Activated CD4-positive, alpha-beta T cell treated with anti-CD3 and anti-CD28 coated beads, Interleukin-10, Interleukin-2, amounts not matched to agents 100 ng/mL and 50 ng/mL, durations not matched to agents 16 hours and 8 hours (primary cell): ENCODE data around the gene LCA5.
"Not testable (repeated sequence)": the region's sequence is repeated elsewhere in the genome, so short reads cannot be mapped to it uniquely, and the experiment has no call there.

Experiments used
- DNase-seq: peaks from one replicate; pipeline ENCODE4 v3.0.0-alpha.2; 2020

The LCA5 gene

DNA sequence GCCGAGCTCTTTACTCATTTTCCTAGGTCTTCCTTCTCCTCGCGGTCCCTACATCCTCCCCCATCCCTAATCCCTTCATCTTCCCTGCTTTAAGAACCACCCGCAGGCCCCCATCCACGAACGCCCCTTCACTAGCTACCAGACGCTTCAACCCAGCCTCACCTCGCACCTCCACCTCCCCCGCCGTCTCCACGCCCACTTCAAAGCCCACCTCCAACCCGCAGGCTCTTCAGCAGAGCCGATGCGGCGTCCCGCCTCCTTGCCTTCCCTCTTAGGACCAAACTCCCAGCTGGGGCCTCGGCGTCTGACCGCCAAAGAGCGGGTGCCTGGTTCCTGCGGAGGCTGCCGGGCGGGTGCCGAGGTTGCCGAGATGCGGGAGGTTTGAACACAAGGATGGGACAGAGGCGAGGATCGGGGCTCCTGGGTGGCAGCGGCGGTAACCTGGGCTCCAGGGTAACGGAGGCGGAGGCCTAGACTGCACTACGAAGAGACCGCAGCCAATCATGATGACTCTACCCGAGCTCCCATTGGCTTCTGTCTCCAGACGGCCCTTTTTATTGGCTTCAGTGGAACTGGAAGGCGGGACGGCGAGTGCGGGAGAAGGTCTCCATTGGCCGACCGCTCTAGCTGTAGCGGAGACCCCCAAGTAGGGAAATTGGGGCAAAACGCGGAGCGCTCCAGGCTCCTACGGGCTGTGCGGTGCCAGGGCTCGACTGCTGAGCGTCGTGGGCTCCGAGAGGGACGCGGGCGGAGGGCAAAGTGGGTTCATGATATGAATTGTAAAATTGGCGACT is at the start of gene LCA5:
Gene LCA5 (minus strand): TSS at position 477 of the 794 bp plus-strand sequence. CDS start 18,536 bp downstream, outside the sequence.
- DNase-seq = peak; percentile 92

DNA sequence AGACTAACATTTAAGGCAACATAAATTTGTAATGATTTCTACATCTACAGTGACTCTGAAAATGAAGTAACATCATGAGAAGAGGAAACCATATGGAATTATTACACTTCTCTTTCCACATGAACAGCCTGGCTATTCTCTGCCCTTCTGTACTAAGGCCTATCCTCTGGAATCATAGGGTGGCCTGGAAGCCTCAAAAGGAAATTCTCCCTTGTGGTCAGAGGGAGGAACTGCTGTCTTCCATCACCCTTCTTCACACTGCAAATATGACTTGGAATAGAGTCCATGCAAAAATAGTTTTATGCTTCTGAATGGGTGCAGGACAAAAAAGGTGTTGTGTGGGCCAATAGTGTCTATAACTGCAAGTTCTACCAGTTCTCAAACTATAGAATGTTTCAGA is 49.3 kb upstream of the LCA5 start:
- DNase-seq = no peak

DNA sequence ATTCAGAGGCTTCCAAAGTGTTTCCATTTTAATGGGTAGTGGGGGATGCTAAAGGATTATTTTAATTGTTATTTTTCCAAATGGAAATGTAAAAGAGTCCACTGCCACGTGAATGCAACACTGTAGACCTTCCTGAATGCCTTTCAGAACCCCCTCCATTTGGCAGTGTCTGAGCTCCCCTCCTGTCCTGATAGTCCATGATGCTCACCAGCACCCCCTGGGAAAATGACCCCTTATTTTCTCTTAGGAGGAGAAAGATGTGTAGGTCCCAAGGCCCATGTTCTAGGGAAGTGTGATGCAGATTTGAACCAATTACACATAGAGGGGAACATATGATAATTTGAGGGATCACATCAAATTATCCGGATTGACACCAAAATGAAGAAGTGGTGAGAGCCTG is 47.1 kb upstream of the LCA5 start:
- DNase-seq = no peak

DNA sequence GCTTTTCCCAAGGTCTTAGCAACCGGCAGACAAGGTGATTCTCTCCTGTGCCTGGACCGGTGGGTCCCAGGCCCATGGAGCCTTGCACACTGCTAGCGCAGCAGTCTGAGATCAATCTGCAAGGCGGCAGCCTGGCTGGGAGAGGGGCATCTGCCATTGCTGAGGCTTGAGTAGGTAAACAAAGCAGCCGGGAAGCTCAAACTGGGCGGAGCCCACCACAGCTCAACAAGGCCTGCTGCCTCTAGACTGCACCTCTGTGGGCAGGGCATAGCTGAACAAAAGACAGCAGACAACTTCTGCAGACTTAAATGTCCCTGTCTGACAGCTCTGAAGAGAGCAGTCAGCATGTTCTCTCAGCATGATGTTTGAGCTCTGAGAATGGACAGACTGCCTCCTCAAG is 40.7 kb upstream of the LCA5 start:
- DNase-seq = not testable (repeated sequence)

DNA sequence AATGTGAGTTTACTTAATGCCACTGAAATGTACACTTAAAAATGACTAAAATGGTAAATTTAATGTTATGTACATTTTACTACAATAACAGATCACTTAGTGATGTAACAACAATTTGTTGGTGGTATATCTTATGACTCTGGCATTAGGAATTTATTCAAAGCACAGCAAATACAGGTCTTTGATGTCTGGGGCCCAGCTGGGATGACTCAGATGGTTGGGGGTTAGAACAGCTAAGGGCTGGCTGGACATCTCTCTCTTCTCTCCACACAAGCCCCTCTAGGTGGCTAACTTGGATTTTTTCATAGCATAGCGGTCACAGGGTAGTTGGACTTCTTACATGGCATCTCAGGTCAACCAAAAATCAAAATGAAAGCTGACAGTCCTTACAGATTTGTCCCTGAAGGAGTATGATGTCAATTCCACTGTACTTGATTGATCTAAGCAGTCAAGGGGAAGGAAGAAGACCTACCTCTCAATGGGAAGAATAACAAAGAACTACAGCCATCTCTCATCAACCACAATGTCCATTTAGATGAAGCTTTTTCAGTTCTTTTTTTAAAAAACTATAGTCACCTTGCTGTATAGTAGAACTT is 37.5 kb upstream of the LCA5 start:
- DNase-seq = no peak

DNA sequence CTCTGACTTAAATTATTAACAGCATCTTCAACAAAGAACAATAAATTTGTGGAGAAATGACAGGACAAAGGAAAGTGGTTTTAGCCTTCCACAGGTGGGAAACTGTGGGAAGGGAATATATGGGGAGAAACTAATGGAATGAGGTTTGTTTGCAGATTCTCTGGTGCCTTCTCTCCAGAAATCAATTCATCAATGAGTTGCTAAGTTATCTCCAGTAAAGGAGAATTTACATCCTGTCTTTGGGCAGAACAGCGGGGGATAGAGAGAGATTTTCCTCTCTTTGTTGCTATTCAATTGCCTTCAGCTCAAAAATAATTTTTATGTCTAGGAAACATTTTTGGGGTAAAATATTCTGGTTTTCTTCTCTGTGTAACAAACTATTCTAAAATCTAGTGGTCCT is 36.9 kb upstream of the LCA5 start:
- DNase-seq = no peak

DNA sequence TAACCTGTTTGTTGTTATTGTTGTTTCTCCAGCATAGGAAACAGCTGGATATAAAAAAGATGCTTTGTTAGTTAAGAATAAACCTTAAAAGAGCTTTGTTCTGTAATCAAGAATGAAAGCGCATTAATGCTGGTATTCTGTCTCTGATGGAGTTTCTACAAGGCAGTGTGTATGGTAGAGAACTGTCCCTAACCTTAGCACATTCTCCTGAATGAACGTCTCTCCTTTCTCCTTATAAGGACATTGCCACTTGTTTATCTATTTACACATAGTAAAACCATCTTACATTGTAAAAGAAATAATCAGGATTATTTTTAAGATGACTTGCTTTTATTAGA is 33.8 kb upstream of the LCA5 start:
- DNase-seq = no peak

DNA sequence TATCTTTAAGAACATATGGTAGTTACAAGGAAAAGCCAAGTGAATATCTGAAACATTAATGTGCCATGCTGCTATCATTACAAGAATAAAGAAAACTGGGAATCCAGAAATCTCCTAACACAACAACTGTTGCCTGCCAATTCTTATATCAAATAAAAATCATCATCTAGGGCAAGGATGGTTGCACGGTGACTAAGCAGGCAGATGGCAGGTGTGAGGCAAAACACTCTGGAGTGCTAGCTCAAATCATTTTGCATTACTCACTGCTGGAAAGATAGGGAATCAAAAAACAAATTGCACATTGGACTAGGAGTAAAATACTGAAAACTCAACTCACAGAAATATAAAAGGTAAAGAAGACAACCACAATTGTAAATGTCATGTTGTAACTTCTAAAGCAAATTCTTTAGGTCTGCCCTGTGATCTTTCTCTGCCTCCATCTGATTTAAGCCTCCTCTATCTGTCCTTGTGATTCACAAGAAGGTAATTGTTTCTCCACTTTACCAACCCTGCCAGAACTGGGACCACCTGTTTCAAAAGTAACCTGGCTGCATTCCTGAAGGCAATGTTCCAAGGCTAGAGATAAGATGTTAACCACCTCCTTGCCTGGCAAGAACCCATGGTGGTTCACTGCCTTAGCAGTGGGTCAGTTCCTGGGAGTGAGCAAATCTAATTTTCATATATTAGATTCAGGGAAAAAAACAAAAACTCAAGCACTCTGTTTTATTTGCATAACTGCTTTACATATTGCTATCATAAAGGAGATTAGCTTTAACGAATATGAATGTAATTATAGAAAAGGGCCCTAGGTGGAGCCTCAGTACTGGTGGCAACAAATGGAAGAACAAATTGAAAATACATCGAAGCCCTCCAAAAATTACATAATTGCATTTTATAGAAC is 33.1 kb upstream of the LCA5 start:
- DNase-seq = peak; percentile 22

DNA sequence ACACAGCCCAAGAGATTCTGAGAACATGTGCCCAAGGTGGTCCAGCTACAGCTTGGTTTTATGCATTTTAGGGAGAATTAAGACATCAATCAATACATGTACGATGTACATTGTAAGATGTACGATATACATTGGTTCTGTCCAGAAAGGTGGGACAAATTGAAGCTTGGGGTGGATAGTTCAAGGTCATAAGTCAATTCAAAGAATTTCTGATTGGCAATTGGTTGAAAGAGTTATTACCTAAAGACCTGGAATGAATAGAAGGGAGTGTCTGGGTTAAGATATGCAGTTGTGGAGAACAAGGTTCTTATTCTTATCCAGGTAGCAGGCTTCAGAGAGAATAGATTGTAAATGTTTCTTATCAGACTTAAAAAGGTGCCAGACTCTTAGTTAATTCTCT is 31.8 kb upstream of the LCA5 start:
- DNase-seq = no peak

DNA sequence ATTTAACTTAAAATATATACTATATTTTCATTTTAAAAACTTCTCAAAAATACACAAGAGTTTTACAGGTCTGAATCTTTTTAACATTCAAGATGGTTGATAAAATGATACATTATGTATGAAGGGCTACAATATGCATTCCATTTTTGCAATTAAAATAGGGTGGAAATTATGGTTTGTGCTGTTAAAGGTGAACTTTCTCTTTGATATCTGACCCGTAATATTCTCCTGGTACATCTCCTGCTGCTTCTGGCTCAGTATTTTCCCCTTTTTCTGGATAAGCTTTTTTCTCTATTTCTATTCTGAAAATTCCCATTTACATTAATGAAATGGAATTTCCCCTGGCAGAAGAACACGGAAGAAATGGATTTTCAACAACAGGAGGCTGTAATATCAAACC is 27.4 kb upstream of the LCA5 start:
- no peak for DNase-seq

DNA sequence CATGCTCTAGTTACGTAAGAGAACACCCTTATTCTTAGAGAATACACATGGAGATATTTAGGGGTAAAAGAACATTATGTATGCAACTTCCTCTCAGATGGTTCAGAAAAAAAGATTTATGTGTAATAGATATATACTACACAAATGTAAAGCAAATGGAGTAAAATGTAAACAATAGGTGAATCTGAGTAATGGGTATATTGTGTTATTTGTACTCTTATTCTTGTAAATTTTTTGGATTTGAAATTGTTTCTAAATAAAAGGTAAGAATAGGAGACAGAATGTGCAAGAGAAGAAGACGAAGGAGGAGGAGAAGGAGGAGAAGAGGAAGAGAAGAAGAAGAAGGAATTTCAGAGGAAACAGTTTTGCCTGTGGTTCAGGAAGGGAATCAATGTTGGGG is 22.5 kb upstream of the LCA5 start:
- DNase-seq = no peak

DNA sequence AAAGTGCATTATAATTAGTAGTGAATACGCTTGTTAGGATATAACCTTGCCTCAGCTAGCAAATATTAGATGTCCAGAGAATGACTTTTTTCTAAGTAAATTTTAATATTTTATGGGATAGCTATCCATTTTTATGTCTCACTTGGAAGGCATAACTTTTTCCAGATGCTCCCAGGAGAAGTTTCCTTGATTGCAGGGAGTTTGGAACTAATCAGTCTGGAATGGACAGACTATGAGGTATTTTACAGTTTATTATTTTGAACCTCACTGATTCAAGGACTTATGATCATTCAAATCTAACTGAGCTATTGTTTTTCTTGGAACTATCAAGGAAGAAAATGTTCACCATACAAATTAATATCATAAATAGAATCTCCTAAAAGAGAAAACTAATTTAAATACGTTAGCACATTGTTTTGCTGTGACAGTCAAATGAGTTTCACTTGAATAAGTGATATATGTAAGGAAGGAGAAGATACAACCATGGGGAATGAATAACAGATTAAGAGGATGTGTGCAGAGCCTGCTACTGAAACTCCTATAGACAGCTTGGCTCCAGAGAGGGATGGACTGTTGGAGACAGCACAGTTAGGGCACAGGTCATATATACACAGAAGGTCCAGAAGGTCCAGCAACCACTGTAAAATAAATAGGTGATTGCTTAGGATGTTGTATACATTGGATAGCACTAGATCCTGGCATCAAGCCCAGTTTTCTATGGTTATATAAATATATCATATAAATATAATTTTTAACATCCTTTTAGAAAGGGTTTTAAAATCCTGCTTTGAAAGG is 20.6 kb upstream of the LCA5 start:
- no peak for DNase-seq

DNA sequence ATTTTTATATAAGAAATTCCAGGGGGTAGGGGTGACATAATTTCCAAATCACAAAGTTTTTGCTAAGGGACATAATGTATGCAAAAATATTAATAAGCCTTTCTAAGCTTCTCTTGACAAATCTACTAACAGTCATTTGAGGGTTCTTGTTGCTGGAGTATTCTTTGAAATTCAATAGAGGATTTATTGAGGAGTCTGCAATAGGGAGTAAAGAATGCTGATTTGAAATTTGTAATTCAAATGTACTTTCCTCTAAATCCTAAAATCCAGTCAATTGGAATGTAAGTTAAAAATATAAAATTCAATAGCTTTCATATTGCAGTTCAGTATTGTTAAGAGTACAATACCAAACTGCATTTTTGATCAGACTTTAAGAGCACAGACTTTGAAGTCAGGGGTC is 17.1 kb upstream of the LCA5 start:
- no peak for DNase-seq

DNA sequence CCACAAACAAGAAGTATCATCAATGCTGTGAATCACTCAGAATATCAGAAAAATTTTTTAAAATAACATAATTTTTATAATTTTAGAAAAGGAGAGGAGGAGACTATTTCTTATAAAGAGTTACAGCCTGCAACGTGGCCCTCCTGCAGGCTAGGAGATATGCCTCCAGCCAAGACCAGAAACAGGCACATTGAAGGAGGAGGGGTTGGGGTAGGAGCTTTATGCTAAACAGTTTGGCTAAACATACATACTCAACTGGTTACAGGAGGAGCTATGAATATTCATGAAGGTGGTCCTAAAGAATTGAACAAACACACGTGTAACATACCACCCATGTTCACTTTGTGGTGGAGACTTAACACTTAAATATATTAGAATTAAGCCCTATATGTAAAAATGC is 14.2 kb upstream of the LCA5 start:
- DNase-seq = no peak

DNA sequence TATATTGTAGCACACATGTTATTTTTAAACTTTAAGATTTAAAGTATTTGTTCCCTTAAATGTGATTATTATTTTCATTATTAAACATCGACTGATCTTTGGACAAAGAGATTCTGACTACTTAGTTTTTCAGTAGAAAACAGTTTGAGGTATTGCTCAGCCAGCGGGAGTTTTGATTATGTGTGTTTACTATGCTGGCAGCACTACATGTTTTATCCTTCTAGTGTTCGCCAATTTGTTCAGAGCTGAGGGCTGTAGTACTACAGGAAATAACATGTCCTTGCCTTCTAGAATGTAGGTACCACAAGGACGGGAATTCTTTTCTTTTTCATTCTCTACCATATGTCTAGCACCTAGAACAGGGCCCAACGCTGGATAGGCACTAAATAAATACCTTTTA is 11.1 kb upstream of the LCA5 start:
- no peak for DNase-seq

DNA sequence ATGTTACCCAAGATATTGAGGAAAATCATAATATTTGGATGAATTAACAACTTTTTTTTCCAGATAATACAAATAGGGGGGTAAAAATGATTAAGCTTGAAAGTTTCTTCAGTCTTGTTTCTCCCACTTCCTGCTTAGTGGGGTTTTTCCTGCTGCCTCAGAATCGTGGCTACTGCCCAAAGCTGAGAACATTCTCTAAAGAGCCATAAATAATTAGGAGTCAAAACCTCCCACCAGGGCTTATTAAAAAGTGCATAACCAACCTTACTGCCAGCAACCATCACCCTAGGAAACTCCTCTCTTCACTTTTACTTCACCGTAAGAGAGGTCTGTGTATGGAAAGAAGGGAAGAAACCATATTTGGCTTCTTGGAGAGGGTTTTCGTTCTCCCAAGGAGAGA is 9.0 kb upstream of the LCA5 start:
- no peak for DNase-seq

DNA sequence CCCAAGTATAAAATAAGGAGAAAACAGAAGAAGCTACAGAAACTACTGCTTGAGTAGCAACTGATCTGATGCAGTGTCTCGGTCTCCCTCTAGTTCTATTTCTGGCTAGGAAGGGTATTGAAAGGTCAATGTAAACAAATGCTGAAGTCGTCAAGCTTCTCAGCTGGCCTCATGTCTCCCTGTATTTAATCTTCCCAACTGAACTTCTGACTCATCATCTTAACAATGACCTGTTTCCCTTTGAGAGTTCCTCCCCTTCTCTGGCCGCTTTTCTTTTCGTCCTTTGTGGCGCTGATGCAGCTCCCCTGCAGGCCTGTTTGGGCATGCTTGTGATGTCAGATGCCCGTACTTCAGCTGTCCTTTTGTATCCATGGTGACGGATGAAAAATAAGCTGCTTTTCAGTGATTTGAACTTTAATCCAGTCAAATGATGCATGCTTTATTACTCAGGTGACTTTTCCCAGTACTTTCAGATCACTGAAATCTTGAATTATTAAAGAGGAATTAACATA is 7.8 kb upstream of the LCA5 start:
- DNase-seq = no peak

DNA sequence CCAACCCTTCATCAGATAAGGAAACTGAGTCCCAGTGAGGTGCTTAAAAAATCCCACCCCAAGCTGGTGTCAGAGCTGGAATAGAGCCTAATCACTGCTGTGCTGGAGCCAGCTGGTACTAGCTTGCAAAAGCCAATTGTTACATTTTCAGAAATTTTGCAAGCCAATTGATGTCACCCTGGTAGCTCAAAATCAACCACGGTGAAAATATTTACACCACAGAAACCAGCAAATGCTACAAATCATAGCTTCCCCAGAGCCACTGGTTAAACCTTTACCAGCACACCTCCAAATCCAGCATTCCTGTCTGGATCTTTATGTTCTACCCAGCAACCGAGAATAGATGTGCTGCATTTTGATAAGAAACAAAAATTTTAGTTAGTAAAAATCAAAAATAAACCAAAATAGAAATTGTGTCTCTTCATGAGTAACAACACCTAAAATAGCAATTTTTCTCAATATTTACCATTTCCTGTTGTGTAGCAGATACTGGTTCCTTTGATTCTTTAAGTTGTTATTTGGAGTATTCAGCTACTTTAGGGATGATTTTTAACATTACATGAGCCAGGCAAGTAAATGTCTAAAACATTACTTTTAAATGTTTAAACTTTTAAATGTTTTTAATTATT is 7.2 kb upstream of the LCA5 start:
- no peak for DNase-seq

DNA sequence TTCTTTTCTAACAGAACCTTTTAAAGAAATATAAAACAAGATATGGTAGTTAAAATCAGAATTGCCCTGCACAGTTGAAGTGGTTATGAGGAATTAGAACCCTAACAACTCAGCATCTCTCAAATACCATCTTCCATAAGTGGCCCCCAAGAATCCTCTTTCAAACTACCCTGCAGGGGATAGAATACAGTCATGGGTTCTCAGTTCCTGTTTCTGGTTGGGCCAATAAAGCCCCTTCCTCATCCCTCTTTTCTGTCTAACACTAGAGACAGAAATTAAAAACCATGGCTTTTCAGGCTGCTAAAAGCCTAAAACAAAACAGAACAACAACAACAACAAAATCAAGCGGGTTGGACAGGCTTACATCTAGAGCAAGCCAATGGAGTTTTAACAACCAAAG is 6.7 kb upstream of the LCA5 start:
- DNase-seq = no peak

DNA sequence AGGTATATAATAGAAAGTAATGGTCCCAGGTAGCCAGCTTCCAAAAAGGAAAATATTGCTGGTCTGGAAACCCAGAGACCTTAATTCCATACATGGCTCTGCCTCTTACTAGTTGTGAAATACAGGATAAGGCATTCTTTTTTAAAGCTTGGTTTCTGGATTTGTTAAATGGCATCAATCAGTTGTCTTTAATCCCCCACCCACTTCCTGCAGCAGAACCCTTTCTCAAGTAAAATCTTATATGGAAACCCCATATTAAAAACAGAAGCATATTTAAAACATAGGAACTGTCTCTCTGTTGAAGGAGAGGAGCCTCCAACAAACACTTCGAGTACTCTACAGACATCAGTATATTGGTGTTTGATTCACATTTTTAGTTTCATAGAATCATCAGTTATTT is 6.2 kb upstream of the LCA5 start:
- DNase-seq = no peak

DNA sequence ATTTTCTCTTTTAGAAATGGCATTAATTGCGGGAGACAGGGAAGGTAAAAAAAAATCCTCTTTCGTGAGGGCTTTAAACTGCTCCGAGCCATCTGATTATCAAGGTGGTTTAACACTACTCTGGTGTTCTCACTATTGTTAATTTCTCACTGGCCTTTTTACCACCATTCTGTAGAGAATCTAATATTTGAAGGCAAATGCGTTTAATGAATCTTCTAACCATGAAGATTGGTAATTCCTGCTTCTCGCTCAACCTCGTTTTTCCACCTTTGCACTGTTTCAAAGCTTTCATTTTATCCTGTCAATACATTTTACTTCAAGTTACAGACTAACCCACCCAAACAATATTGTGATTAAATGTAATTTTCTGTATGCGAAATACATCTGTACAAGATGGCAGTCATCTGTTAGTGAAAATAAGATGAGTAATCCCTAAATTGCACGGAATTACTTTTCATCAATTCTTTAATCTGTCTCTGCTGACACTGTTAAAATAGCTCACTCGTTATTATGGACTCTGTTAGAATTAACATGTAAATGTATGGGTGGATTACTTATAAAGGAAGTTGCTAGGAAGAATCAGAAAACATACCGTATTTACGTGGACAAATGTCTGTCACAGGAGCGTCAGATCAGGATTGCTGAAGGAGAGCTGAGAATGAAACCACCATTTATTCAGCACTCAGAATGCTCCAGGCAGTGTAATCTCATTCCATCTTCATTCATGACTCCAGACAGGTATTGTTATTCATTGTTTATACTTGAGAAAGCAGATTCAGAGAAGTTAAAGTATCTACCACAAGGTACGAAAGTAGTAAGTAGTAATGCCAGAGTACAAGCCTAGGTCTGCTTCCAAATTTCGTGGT is 1.1 kb upstream of the LCA5 start:
- no peak for DNase-seq
